Activated T-helper 2 cell treated with anti-CD3 and anti-CD28 coated beads, Interferon-gamma antibody, Interleukin-2, Interleukin-4, amounts not matched to agents 10 μg/mL and 5 μg/mL and 100 μg/mL, durations not matched to agents 14 hours and 24 hours and 36 hours (primary cell): ENCODE data around the gene OPRM1. TPM values are rescaled to one million over a fixed set of nuclear protein-coding genes. Genes with fewer than 3 reads are reported as not detected.

Source experiments
- DNase-seq: peaks from one replicate; pipeline ENCODE4 v3.0.0; 2021; ENCODE audit warnings: low spot score
- H3K27ac Mint-ChIP-seq: one replicate; pipeline ENCODE4 v1.8.0; 2021; ENCODE audit warnings: mixed read lengths
- H3K27me3 Mint-ChIP-seq: one replicate; pipeline ENCODE4 v1.8.0; 2021; ENCODE audit warnings: low read depth, mixed read lengths
- H3K36me3 Mint-ChIP-seq: one replicate; pipeline ENCODE4 v1.8.0; 2021; ENCODE audit warnings: low read depth, mixed read lengths
- H3K4me1 Mint-ChIP-seq: one replicate; pipeline ENCODE4 v1.8.0; 2021; ENCODE audit warnings: low read depth, mixed read lengths
- H3K4me3 Mint-ChIP-seq: one replicate; pipeline ENCODE4 v1.8.0; 2021; ENCODE audit warnings: low read depth, mild to moderate bottlenecking, moderate library complexity, mixed read lengths
- H3K9me3 Mint-ChIP-seq: one replicate; pipeline ENCODE4 v1.8.0; 2021; ENCODE audit warnings: mixed read lengths
- intact Hi-C: fragments of 100-400 bp; cut with micrococcal nuclease; formaldehyde crosslinking; loops from one replicate; pipeline ENCODE4 v1.15.1; 2023
- total RNA-seq: library from RNA; stranded (reverse); gene quantifications from 2 replicates; pipeline ENCODE4 v1.2.3, GENCODE V29; 2022

OPRM1 gene
- total RNA-seq, 1 donor from 2014 or later, result not detected

DNA sequence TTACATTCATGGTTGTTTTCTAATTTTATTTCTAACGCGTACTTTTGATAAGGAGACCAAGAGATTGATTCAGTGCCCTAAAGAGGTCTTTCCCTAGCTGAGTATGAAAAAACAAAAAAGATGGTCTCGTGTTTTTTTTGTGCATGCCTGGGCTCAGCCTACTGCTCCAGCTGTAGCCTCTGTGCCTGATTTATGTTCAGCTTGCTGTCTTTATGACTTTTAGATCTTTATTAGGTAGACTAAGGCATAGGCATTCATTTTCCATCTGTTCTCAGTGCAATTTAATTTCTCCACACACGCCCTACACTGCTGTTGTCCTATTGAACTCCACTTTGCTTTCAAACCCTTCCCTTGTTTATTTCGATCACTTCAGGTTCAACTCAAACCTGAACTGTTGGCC, 56.5 kb downstream of the OPRM1 start:
- intact Hi-C loops, result no loop called here
- DNase-seq, result no peak
- no peaks in the 10 kb centered on the region for H3K27me3 Mint-ChIP-seq
- no peak overlapping the region for H3K27ac Mint-ChIP-seq
- H3K4me3 Mint-ChIP-seq, result no peak overlapping the region
- H3K9me3 Mint-ChIP-seq, result no peaks in the 10 kb centered on the region
- no peaks in the 10 kb centered on the region for H3K4me1 Mint-ChIP-seq
- no peaks in the 10 kb centered on the region for H3K36me3 Mint-ChIP-seq

- H3K27ac Mint-ChIP-seq, result no peak overlapping the region
- no peaks in the 10 kb centered on the region for H3K36me3 Mint-ChIP-seq
- DNase-seq, result no peak
- no peaks in the 10 kb centered on the region for H3K9me3 Mint-ChIP-seq
- no peaks in the 10 kb centered on the region for H3K4me1 Mint-ChIP-seq
- intact Hi-C loops, result no loop called here
- no peaks in the 10 kb centered on the region for H3K27me3 Mint-ChIP-seq
- H3K4me3 Mint-ChIP-seq, result no peak overlapping the region
Observed at GRCh38 chr6:154096316-154096715, 57.3 kb downstream of the OPRM1 start.

GRCh38 chr6:154096834-154097233, 57.8 kb downstream of the OPRM1 start:
- Mint-ChIP-seq H3K9me3 (no peaks in the 10 kb centered on the region), H3K27me3 (no peaks in the 10 kb centered on the region), H3K4me3 (no peak overlapping the region), H3K27ac (no peak overlapping the region), H3K36me3 (no peaks in the 10 kb centered on the region), H3K4me1 (no peaks in the 10 kb centered on the region)
- DNase-seq, result no peak
- intact Hi-C loops, result no loop called here

GRCh38 chr6:154099211-154099610, 60.2 kb downstream of the OPRM1 start:
- no peak overlapping the region for H3K4me3 Mint-ChIP-seq
- DNase-seq, result no peak
- no peaks in the 10 kb centered on the region for H3K4me1 Mint-ChIP-seq
- H3K9me3 Mint-ChIP-seq, result no peaks in the 10 kb centered on the region
- intact Hi-C loops, result no loop called here
- no peak overlapping the region for H3K27ac Mint-ChIP-seq
- no peaks in the 10 kb centered on the region for H3K36me3 Mint-ChIP-seq
- H3K27me3 Mint-ChIP-seq, result no peaks in the 10 kb centered on the region

DNA sequence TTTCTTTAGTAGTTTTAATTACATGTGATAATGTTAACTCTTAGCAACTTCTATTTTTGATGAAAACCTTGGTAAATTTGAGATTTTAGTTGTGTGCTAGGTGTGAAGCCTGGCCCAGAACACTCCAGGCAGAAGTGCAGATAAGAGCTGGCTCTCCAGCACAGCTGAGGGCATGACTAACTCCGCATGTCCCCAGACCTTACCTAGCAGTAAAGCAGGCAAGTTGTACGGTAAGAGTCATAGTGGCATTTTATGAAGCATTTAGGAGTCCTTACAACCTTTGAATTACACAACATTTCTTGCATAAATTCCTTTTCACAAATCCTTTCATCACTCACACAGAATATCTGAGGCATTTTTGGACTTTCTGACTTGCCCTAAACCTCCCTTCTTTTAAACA, 67.2 kb downstream of the OPRM1 start:
- Mint-ChIP-seq H3K27ac (no peak overlapping the region), H3K4me3 (no peak overlapping the region), H3K9me3 (no peaks in the 10 kb centered on the region), H3K36me3 (no peaks in the 10 kb centered on the region), H3K4me1 (no peaks in the 10 kb centered on the region), H3K27me3 (no peaks in the 10 kb centered on the region)
- no peak for DNase-seq
- intact Hi-C loops, result no loop called here

- DNase-seq, result no peak
- H3K27me3 Mint-ChIP-seq, result no peaks in the 10 kb centered on the region
Observed at GRCh38 chr6:154111025-154111424, 72.0 kb downstream of the OPRM1 start.

DNA sequence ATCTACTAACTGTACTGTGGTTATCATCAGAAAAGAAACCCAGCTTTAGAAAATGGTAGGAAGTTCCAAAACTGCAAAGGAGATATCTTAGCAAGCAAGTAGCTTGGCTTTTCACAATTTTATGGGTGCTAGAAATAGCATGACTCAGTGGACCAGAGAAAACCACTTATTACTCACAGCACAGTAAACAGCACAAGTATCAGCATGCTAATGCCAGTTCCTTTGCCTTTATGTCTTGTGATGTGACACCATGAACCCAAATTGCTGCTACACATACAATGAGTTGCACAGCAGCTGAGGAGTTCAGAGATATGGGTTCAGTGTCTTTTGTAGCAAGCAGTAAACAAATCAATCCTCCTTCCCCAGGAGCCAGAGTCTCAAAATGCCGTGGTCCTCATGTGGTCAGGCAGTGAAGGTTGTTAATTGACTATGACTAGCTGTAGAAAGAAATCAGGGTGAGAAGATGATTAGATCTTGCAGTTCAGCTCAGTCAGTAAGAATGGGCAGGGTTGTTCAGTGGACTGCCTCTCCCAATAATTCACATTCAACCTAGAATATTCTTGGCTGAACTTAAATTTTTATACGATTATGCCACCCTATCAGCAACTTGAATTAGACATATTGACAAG, 73.3 kb downstream of the OPRM1 start:
- Mint-ChIP-seq H3K9me3 (no peaks in the 10 kb centered on the region), H3K27me3 (no peaks in the 10 kb centered on the region), H3K27ac (no peak overlapping the region), H3K36me3 (no peaks in the 10 kb centered on the region), H3K4me3 (no peak overlapping the region), H3K4me1 (no peaks in the 10 kb centered on the region)
- intact Hi-C loops, result no loop called here
- no peak for DNase-seq

More at GRCh38 chr6:154111025-154111424, 72.0 kb downstream of the OPRM1 start:
- H3K4me1 Mint-ChIP-seq, result no peaks in the 10 kb centered on the region
- H3K27ac Mint-ChIP-seq, result no peak overlapping the region
- no peak overlapping the region for H3K4me3 Mint-ChIP-seq
- H3K9me3 Mint-ChIP-seq, result no peaks in the 10 kb centered on the region
- intact Hi-C loops, result no loop called here
- H3K36me3 Mint-ChIP-seq, result no peaks in the 10 kb centered on the region

- Mint-ChIP-seq H3K4me3 (no peak overlapping the region), H3K27ac (no peak overlapping the region), H3K36me3 (no peaks in the 10 kb centered on the region), H3K4me1 (no peaks in the 10 kb centered on the region), H3K9me3 (no peaks in the 10 kb centered on the region), H3K27me3 (no peaks in the 10 kb centered on the region)
- no peak for DNase-seq
- intact Hi-C loops, result no loop called here
Observed at GRCh38 chr6:154113392-154113791, 74.4 kb downstream of the OPRM1 start.

DNA sequence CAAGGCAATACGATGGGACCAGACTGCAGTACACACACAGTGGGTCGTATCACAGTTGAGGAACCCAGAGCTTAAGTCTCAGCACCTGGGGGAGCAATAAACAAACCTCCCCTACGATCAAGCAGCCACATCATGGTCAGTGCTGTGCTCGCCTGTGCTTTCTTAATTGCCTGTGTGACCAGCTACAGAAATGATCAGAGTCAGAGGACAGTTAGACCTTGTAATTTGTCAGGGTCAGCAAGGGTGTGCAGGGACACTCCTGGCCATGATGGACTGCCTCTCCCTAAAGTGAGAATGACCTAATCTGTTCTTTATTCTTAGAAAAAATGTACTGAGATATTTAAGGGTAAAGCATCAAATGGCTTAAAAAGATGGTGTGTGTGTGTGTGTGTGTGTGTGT, 78.4 kb downstream of the OPRM1 start:
- H3K4me3 Mint-ChIP-seq, result no peak overlapping the region
- no peaks in the 10 kb centered on the region for H3K9me3 Mint-ChIP-seq
- DNase-seq, result no peak
- H3K36me3 Mint-ChIP-seq, result no peaks in the 10 kb centered on the region
- no peaks in the 10 kb centered on the region for H3K27me3 Mint-ChIP-seq
- intact Hi-C loops, result no loop called here
- H3K4me1 Mint-ChIP-seq, result no peaks in the 10 kb centered on the region
- H3K27ac Mint-ChIP-seq, result no peak overlapping the region

- H3K27ac Mint-ChIP-seq, result no peak overlapping the region
- no peaks in the 10 kb centered on the region for H3K9me3 Mint-ChIP-seq
- H3K4me1 Mint-ChIP-seq, result peaks cover 2% of the 10 kb centered on the region
- H3K36me3 Mint-ChIP-seq, result no peaks in the 10 kb centered on the region
- intact Hi-C loops, result no loop called here
- no peaks in the 10 kb centered on the region for H3K27me3 Mint-ChIP-seq
- H3K4me3 Mint-ChIP-seq, result no peak overlapping the region
- no peak for DNase-seq
Observed at GRCh38 chr6:154122195-154122925, 83.3 kb downstream of the OPRM1 start.

GRCh38 chr6:154123155-154123956, 84.3 kb downstream of the OPRM1 start:
- Mint-ChIP-seq H3K4me1 (peaks cover 2% of the 10 kb centered on the region), H3K9me3 (no peaks in the 10 kb centered on the region), H3K27me3 (no peaks in the 10 kb centered on the region), H3K4me3 (no peak overlapping the region), H3K36me3 (no peaks in the 10 kb centered on the region), H3K27ac (no peak overlapping the region)
- DNase-seq, result no peak
- intact Hi-C loops, result no loop called here

DNA sequence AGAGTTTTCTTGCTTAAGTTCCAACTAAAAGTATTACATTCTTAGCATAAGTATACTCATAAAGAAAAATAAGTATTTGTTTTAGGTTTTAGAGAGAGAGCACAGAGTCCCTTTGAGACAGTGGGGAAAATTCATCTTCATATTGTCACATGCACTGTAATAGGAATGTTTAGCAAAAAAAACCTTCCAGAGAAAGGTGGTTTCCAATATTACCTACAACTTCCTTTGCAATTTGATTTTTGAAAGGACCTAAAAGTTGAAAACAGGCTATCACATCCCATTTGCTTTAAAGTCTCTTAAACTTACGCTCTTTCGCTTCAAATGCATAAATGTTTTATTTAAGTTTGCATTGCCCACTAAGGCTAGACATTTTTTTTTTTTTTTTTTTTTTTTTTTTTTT, 86.4 kb downstream of the OPRM1 start:
- DNase-seq, result no peak
- Mint-ChIP-seq H3K4me1 (peaks cover 2% of the 10 kb centered on the region), H3K9me3 (no peaks in the 10 kb centered on the region), H3K4me3 (no peak overlapping the region), H3K27me3 (no peaks in the 10 kb centered on the region), H3K27ac (no peak overlapping the region), H3K36me3 (no peaks in the 10 kb centered on the region)
- intact Hi-C loops, result no loop called here

- Mint-ChIP-seq H3K4me3 (no peak overlapping the region), H3K27ac (no peak overlapping the region), H3K4me1 (peaks cover 2% of the 10 kb centered on the region)
Observed at GRCh38 chr6:154127657-154128056, 88.6 kb downstream of the OPRM1 start.

More at GRCh38 chr6:154127657-154128056, 88.6 kb downstream of the OPRM1 start:
- DNase-seq, result no peak
- H3K9me3 Mint-ChIP-seq, result no peaks in the 10 kb centered on the region
- no peaks in the 10 kb centered on the region for H3K36me3 Mint-ChIP-seq
- intact Hi-C loops, result no loop called here
- no peaks in the 10 kb centered on the region for H3K27me3 Mint-ChIP-seq
